Fibroblast of mammary gland (primary cell): ENCODE measurements around the gene MFSD1.

Experiments used
- DNase-seq: peaks from one replicate; pipeline ENCODE4 v3.0.0-alpha.2; 2010; ENCODE audit warnings: low read depth
- H3K4me3 ChIP-seq: 2 replicates; pipeline ENCODE4 v1.5.1; 2011; ENCODE audit warnings: low read depth, mild to moderate bottlenecking, low read length, moderate library complexity; ENCODE audit not compliant: control insufficient read depth
- CTCF ChIP-seq: conservative IDR thresholded peaks from 2 replicates; pipeline ENCODE4 v1.5.1; 2011; ENCODE audit warnings: low read depth, low read length, inconsistent platforms; ENCODE audit not compliant: control insufficient read depth, insufficient read depth

Gene MFSD1

GRCh38 chr3:158847885-158848284, 46.0 kb downstream of the MFSD1 start:
- DNase-seq = no peak
- TF ChIP-seq CTCF = no peak
- no peak overlapping the region for H3K4me3 ChIP-seq

- no peak overlapping the region for H3K4me3 ChIP-seq
- TF ChIP-seq CTCF = no peak
- no peak for DNase-seq
These were observed 47.9 kb downstream of the MFSD1 start for GRCh38 chr3:158849757-158850156.

GRCh38 chr3:158859362-158859761, 57.5 kb downstream of the MFSD1 start:
- no peak overlapping the region for H3K4me3 ChIP-seq
- no peak for TF ChIP-seq CTCF
- no peak for DNase-seq

GRCh38 chr3:158863247-158863646, 61.4 kb downstream of the MFSD1 start:
- no peak for TF ChIP-seq CTCF
- DNase-seq = no peak
- H3K4me3 ChIP-seq = no peak overlapping the region

- no peak for DNase-seq
- no peak overlapping the region for H3K4me3 ChIP-seq
- no peak for TF ChIP-seq CTCF
These were observed 62.6 kb downstream of the MFSD1 start for GRCh38 chr3:158864492-158864891.

GRCh38 chr3:158875700-158876099, 73.8 kb downstream of the MFSD1 start:
- no peak for DNase-seq
- no peak overlapping the region for H3K4me3 ChIP-seq
- TF ChIP-seq CTCF = no peak
